ENCODE measurements around the gene MRTFB.

GRCh38 chr16:14219983-14220382, 148.9 kb downstream of the MRTFB start:
- TF ChIP-seq CTCF (conservative IDR thresholded peaks at IDR 0.05; ENCODE audit: low read depth in 2 of 2): no peak
- TF ChIP-seq EZH2 (IDR thresholded peaks at IDR 0.05; ENCODE audit: low read depth, unreplicated experiment): no peak
- TF ChIP-seq EZH2phosphoT487 (IDR thresholded peaks at IDR 0.05; ENCODE audit: unreplicated experiment): no peak
- no peak for TF ChIP-seq CREB1 (CRISPR knock-in tag; IDR thresholded peaks at IDR 0.05; ENCODE audit: low read depth)
- TF ChIP-seq POLR2AphosphoS5 (IDR thresholded peaks at IDR 0.05; ENCODE audit: low read depth): no peak
- TF ChIP-seq REST (IDR thresholded peaks at IDR 0.05; ENCODE audit: unreplicated experiment): no peak
- TF ChIP-seq ETS1 (IDR thresholded peaks at IDR 0.05): no peak
- no peak for TF ChIP-seq JUNB (IDR thresholded peaks at IDR 0.05; ENCODE audit: unreplicated experiment)
- TF ChIP-seq STAT1 (IDR thresholded peaks at IDR 0.05; ENCODE audit: unreplicated experiment): no peak
- TF ChIP-seq ZNF462 (CRISPR knock-in tag; IDR thresholded peaks at IDR 0.05): no peak
- TF ChIP-seq NANOG (IDR thresholded peaks at IDR 0.05; ENCODE audit: borderline replicate concordance): no peak
- TF ChIP-seq ZNF331 (CRISPR knock-in tag; IDR thresholded peaks at IDR 0.05; ENCODE audit: low read depth): no peak
- TF ChIP-seq ZNF114 (CRISPR knock-in tag; IDR thresholded peaks at IDR 0.05): no peak
